HL-60 (cell line): ENCODE measurements around the gene CD34.

Source experiments
- CTCF ChIP-seq: IDR thresholded peaks from one replicate; pipeline ENCODE4 v1.5.1; 2011; ENCODE audit warnings: low read length, control low read depth, inconsistent platforms; ENCODE audit not compliant: insufficient read depth
- GABPA ChIP-seq: IDR thresholded peaks from 2 replicates; pipeline ENCODE4 v1.6.1; 2012; ENCODE audit warnings: low read depth
- REST ChIP-seq: IDR thresholded peaks from 2 replicates; pipeline ENCODE4 v1.6.1; 2012; ENCODE audit warnings: low read depth; ENCODE audit not compliant: insufficient replicate concordance

DNA sequence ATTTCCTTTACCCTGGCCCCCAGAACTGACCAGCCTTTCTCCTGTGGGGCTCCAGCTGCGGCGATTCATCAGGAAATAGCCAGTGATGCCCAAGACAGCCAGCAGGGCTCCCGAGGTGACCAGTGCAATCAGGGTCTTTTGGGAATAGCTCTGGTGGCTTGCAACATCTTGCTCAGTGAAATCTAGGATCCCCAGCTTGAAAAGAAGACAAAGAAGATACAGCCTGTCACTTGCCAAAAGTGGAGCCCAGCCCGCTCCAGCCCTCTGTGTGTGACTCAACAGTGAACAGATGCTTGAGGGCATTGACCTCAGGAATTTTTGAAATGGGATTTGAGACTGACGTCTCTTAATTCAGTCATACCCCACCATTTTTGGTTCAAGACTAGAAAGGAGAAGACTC is 22.3 kb downstream of the CD34 start:
- TF ChIP-seq CTCF, result no peak
- no peak for TF ChIP-seq GABPA
- no peak for TF ChIP-seq REST
